ENCODE data around the gene KCNG4.
A peak's percentile ranks its signal among the peaks of the same experiment; 100 is the strongest.

Gene KCNG4, protein sequence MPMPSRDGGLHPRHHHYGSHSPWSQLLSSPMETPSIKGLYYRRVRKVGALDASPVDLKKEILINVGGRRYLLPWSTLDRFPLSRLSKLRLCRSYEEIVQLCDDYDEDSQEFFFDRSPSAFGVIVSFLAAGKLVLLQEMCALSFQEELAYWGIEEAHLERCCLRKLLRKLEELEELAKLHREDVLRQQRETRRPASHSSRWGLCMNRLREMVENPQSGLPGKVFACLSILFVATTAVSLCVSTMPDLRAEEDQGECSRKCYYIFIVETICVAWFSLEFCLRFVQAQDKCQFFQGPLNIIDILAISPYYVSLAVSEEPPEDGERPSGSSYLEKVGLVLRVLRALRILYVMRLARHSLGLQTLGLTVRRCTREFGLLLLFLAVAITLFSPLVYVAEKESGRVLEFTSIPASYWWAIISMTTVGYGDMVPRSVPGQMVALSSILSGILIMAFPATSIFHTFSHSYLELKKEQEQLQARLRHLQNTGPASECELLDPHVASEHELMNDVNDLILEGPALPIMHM

DNA sequence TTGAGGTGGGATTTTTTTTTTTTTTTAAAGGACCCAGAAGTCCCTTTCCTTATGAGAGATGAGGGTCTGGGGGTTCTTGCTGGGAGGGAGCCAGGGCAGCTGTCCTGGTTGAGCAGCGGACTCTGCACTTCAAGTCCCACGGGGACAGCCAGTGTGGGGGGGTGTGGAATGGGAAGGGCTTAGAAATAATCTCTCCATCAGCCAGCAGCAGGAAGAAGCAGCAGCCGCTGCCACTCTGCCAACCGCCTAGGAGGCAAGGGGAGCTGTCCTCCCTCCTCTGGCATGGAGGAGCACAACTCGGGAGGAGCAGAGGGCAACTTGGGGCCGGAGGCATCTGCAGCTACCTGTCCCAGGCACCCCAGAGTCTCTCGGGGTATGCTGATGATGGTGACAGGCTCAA is at the start of gene KCNG4:
KCNG4 (minus strand) TSS at position 104 of the 400 bp plus-strand sequence. CDS start 2,527 bp downstream, outside the sequence.
- DNase-seq: no peak

DNA sequence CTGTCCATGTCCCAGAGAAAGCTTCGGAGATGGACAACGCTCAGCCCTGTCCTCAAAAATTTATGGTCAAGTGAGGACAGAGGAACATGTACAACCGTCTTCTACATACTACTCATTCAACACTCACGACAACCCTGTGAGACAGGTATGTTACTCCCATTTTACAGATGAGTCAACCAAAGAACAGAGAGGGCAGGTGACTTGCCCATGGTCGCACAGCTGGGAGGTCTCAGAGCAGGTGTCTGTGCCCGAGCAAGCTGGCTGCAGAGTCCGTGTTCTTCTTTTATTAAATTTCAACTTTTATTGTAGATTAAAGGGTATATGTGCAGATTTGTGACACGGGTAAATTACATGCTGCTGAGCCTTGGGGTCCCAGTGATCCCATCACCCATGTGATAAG is 49.1 kb upstream of the KCNG4 start:
- DNase-seq: no peak
- in situ Hi-C loops (cut with HindIII; ENCODE audit: low pct_ligation_motif_present, low pct_unique_long_range_greater_than_20kb, low sequenced_read_pairs): no loop called here

More for the DNA sequence above, at the start of gene KCNG4:
- in situ Hi-C loops (cut with HindIII; ENCODE audit: low pct_ligation_motif_present, low pct_unique_long_range_greater_than_20kb, low sequenced_read_pairs): no loop called here

DNA sequence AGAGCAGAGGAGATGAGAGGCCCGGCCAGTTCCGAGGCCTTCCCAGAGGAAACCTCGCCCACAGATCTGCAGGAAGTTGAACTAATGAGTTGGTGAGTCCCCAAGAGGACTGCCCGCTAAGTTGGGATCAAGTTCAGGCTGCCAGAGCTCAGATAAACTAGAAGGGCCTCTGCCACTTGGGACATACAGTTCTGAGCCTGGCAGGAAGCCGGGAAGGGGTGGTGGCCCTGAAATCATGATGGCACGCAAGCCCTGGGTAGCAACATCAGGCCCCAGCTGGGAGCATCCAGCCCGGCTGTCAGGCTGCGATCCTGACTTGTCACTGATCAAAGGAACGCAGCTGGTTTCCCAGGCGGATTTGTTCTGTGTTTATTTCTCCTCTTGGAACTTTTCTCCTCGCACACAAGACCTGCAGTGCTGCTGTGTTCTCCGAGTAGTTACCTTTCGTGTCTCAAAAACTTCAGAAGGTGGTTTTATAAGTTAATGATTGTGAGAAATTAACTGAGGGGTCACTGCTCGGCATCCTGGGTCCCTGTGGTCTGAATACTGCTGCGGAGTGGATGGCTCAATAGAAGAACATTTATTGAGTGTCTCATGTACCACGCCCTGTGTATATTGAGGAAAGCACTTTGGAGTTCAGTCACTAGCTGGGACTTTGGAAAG is 46.9 kb upstream of the KCNG4 start:
- in situ Hi-C loops (cut with HindIII; ENCODE audit: low pct_ligation_motif_present, low pct_unique_long_range_greater_than_20kb, low sequenced_read_pairs): no loop called here
- DNase-seq: peak; percentile 36

DNA sequence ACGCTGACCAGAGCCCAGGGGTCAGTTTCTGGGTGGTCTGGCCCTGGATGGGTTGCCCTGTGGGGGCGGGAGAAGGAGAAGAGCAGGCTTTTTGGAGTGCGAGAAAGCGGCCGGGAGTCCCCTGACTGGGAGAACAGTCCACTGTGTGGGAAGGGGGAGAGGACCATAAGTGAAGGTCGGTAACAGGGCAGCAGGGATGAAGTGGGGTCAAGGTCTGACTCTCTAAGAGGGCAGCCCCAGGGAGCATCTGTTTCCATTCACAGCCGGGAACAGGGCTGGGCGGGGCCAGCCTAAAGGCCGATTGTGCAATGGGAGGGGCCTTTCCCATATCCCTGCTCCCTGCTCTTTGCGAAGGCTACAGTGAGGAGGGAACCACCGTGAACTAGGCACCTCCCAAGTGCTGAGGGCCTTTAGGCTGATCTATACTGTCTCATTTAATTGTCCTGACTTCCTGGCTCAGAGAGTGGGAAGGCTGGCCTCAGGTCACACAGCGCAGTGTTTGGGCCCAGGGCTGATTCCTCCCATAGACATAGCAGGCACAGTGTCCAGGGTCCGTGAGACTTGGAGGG is 44.4 kb upstream of the KCNG4 start:
- in situ Hi-C loops (cut with HindIII; ENCODE audit: low pct_ligation_motif_present, low pct_unique_long_range_greater_than_20kb, low sequenced_read_pairs): no loop called here
- no peak for DNase-seq

DNA sequence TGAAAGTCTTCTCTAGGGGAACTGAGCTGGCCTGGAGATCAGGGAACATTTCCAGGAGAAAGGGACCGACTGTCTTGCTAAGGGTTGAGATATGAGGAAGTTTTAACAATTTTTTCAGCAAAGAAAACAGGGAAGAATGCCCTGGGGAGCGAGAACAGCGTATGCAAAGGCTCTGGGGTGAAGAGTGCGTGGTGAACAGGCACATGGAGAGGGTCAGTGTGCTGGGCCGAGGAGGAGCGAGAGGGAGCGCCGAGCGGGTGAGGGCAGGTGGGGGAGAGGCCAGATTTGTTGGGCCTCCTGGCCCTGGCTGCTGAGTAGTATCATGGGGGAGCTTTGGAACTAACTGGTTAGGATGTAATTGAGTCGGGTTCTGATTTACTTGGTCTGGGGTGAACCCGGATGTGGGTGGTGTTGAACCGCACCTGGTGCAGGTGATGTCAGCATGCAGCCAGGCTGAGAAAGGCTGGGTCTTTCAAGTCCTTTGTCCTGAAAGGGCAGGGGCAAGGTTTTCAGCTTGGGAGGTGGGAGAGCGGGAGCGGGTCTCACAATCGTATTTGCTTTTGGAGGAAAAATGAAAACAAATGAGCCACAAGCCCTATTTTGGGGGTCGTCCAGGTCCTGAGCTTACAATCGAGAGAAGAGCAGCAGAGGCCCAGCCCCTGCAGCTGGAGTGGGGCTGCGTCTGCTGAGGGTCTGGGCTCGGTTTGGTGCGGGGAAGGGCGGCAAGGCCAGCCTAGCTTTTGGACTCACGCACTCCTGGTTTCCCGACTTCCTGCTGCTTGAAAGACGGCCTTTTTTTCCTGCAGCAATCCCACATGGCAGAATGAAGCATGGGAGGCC is 43.7 kb upstream of the KCNG4 start:
- in situ Hi-C loops (cut with HindIII; ENCODE audit: low pct_ligation_motif_present, low pct_unique_long_range_greater_than_20kb, low sequenced_read_pairs): no loop called here
- DNase-seq: no peak

DNA sequence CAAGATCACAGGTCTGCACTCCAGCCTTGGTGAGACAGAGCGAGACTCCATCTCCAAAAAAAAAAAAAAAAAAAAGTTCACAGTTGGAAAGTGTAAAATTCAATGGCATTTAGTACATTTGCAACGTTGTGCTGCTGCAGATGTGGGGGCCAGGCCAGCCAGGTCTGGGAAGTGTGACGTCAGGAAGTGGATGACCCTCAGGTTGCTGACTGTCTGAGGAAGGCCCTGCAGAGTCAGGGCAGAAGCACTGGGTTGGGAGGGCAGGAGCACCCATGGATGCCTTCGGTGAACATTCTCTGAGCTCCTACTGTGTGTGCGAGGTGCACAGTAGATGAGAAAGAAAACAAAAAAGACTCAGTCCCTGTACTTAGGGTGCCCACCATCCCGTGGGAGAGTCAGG is 42.7 kb upstream of the KCNG4 start:
- in situ Hi-C loops (cut with HindIII; ENCODE audit: low pct_ligation_motif_present, low pct_unique_long_range_greater_than_20kb, low sequenced_read_pairs): no loop called here
- no peak for DNase-seq

DNA sequence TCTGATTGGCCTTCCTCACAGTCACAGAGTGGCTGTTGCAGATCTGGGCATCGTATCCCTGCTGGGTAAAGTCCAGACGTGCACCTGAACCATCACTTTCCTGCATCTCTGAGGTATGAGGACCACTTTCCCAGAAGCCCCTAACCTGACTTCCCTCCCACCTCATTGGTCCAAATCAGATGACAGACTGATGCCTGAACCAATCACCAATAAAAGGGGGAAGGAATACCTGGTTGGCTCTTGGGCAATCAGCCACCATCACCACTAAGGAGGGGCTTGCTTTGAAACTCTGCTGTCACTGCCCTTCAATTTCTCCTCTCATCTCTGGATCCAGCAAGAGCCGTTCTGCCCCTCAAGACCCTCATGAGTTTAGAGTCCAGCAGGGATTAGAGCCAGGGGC is 41.3 kb upstream of the KCNG4 start:
- in situ Hi-C loops (cut with HindIII; ENCODE audit: low pct_ligation_motif_present, low pct_unique_long_range_greater_than_20kb, low sequenced_read_pairs): no loop called here
- DNase-seq: peak; percentile 22

DNA sequence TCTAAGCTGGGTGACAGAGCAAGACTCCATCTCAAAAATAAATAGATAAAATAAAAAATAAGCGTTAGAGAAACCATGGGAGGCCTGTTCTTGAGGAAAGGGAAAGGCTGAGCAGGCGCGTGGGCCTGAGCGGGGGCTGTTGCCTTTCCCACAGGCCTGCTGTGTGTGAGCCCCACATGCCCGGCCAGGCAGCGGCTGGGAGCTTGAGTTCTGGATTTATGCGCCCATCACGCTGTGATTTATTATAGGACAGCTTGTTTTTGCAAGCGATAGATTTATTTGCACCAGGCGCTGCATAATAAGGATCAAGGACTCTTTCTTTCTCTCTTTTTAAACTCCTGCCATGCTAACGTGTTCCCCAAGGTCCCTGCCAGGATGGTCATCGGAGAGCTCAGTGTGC is 40.1 kb upstream of the KCNG4 start:
- in situ Hi-C loops (cut with HindIII; ENCODE audit: low pct_ligation_motif_present, low pct_unique_long_range_greater_than_20kb, low sequenced_read_pairs): no loop called here
- DNase-seq: no peak

DNA sequence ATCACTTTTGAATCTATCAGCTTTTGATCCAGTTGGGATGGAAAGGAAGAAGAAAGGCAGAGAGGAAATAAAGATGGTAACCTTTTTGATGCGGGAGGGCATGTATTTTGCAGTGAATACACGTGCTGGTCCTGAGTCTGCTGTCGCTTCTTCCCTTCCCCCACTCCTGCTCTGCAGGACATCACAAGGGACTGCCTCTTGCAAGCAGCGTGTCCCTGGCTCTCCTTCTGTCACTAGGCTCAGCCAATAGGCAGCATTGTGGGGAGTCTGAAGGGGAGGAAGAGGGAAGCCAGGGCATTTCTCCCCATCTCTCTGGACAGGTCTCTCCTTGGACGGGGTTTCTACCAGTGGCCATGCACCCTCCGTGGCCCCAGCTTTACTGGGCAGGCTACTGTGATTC is 39.2 kb upstream of the KCNG4 start:
- in situ Hi-C loops (cut with HindIII; ENCODE audit: low pct_ligation_motif_present, low pct_unique_long_range_greater_than_20kb, low sequenced_read_pairs): no loop called here
- DNase-seq: no peak

DNA sequence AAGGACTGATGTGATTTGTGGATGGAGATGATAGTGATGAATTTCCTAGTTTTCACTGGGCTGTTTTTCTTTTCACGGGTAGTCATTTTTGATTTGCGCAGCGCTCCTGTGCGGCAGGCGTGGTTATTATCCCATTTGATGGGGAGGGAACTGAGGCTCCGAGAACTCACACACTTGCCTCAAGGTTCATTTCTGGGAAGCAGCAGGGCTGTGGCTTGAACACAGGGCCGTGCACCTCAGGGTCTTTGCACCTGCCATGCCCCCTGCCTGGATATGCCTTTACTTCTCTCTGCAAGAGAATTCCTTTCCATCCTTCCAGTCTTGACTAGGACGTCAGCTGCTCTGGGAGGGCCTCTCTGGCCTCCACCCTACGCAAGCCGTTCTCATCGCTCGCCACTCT is 38.5 kb upstream of the KCNG4 start:
- in situ Hi-C loops (cut with HindIII; ENCODE audit: low pct_ligation_motif_present, low pct_unique_long_range_greater_than_20kb, low sequenced_read_pairs): no loop called here
- DNase-seq: no peak

DNA sequence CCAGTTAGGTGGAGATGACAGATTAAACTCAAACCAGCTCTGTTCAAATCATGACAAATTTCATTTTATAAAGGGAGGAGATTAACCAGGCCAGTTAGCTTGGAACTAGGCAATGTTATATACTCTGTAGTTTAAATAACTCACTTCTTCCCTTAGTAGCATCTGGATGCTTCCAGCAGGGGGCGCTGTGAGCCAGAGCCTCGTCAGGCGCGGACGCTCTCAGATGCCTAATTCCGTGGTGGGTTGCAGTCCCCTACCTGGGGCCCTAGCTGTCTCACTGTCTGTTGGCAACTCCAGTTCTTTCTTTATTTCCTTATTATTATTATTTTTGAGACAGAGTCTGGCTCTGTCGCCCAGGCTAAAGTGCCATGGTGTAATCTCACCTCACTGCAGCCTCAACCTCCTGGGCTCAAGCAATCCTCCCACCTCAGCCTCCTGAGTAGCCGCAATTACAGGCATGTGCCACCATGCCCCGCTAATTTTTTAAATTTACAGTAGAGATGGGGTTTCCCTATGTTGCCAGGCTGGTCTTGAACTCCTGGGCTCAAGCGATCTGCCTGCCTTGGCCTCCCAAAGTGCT is 37.5 kb upstream of the KCNG4 start:
- in situ Hi-C loops (cut with HindIII; ENCODE audit: low pct_ligation_motif_present, low pct_unique_long_range_greater_than_20kb, low sequenced_read_pairs): no loop called here
- peak; percentile 59 for DNase-seq

DNA sequence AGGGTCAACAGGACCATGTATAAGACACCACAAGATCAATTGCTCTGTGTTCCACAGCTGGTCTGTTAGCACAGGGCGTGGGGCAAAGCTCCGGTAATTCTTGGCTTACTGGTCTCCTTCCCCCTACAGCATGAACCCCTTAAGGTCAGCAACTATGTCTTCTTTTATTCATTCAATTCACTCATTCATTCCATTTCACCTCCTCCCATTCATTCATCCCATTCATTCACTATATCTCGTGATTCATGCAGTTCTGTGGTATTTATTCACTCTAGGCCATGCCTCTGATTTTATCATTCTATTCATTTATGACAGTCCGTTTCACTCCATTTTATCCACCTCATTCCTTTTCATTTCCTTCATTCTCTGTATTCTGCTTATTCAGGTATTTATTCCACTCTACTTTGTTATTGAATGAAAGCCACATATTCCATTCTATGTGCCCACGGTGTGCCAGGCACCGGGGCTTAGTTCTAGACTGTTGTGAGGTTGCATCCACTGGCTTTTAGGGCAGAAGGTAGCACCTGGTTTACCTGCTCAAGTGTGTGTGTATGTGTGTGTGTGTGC is 35.9 kb upstream of the KCNG4 start:
- in situ Hi-C loops (cut with HindIII; ENCODE audit: low pct_ligation_motif_present, low pct_unique_long_range_greater_than_20kb, low sequenced_read_pairs): no loop called here
- DNase-seq: no peak

DNA sequence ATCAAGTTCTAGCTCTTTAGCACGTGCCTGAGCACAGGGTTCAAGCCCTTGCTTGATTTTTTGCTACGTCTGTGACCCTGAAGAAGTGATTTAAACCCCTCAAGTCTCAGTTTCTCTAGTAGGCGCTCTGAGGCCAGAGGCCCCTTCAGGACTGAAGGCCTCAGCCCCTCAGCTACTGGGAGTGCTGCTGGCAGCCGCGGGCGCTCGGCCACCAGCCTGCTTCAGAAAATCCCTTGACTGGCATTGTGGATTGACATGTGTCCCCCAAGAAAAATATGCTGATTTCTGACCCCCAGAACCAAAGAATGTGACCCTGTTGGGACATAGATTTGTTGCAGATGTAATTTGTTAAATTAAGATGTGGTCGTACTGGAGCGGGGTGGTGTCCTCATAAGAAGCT is 34.7 kb upstream of the KCNG4 start:
- in situ Hi-C loops (cut with HindIII; ENCODE audit: low pct_ligation_motif_present, low pct_unique_long_range_greater_than_20kb, low sequenced_read_pairs): no loop called here
- no peak for DNase-seq

DNA sequence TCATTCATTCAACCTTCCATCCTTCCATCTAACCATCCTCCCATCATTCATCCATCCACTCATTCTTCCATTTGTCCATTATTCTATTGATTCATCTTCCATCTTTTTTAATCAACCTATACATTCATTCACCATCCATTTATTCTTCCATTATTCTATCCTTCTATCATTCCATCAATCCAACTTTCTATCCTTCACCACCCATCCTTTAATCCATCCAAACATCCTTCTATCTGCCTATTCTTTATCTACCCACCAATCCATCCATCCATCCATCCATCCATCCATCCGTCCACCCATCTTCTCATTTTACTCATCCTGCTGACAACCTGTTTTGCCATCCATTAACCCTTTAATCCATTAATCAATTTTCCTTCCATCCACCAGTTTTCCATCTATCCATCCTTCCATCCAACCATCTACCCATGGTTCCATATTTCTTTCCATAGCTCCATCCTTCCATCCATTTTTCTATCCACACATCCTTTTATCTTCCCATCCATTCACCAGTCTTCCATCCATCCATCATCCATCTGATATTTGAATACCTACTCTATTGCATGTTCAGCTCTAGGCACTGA is 33.0 kb upstream of the KCNG4 start:
- no peak for DNase-seq
- in situ Hi-C loops (cut with HindIII; ENCODE audit: low pct_ligation_motif_present, low pct_unique_long_range_greater_than_20kb, low sequenced_read_pairs): no loop called here

DNA sequence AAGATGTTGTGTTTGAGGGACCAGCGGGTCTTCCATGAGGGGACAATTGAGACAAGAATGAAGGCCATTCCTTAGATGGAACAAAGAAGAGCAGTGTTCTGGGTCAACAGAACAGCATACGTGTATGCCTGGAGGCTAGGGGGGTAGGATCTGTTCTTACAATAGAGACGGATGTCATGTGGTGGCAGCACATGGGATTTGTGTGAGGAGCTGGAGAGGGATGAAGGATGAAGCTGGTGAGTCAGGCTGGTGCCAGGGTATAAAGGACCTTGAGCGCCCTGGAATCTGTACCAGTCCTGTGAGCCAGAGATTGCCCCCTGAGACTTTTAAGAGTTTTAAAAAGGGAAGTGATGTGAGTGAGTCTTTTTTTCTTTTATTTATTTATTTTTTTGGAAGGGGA is 32.1 kb upstream of the KCNG4 start:
- in situ Hi-C loops (cut with HindIII; ENCODE audit: low pct_ligation_motif_present, low pct_unique_long_range_greater_than_20kb, low sequenced_read_pairs): no loop called here
- no peak for DNase-seq

DNA sequence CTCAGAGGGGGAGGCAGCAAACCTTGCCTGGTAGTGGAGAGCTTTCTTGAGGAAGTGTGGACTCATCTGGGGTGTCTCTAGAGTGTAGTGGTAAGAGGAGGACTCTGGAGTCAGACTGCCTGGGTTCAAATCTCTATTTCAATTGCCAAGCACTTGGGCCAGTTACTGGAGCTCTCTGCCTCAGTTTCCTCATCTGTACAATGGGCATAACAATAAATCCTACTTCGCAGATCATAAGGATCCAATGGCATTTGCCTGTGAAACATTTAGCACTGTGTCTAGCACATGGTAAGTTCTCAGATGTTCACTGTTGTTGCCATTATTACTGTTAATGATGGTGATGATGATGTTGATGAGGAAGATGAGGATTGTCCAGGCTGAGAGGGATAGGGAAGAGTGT is 31.2 kb upstream of the KCNG4 start:
- DNase-seq: no peak
- in situ Hi-C loops (cut with HindIII; ENCODE audit: low pct_ligation_motif_present, low pct_unique_long_range_greater_than_20kb, low sequenced_read_pairs): no loop called here

DNA sequence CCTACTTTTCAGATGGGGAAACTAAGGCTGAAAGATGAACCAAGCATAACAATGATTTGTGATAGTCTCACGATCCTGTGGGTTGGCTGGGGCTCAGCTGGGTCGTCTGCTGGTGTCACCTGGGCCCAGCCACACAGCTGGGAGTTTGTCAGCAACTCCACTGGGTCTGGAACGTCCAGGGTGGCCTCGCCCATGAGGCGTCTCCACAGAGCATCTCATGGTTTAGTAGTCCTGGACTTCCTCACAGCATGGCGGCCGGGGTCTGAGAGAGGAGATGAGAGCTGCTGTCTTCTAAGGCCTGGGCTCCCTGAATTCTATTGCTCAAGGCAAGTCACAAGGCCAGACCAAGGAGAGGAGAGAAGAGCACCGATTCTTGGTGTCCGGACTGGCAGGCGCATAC is 30.7 kb upstream of the KCNG4 start:
- in situ Hi-C loops (cut with HindIII; ENCODE audit: low pct_ligation_motif_present, low pct_unique_long_range_greater_than_20kb, low sequenced_read_pairs): no loop called here

DNA sequence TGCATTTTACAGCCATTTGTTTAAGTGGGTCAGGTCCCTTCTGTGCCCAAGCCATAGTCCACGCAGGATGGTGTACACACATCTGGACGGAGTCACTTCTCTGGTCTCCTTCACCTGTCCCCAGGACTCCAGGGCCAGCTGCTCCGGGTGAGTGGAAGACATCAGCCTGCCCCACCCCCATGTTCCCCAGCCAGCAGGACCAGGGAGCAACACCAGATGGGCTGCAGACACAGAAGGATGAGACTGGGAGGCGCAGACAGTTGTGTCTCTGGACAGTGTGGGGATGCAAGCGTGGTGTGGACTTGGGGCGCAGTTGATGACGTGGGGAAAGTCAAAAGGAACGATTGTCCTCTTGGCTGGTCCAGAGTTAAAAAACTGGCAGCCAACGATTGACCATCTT is 30.3 kb upstream of the KCNG4 start:
- in situ Hi-C loops (cut with HindIII; ENCODE audit: low pct_ligation_motif_present, low pct_unique_long_range_greater_than_20kb, low sequenced_read_pairs): no loop called here
- DNase-seq: no peak

More for the DNA sequence above, 30.7 kb upstream of the KCNG4 start:
- DNase-seq: no peak

All from ACHN (cell line).